GM23248 (cell line): ENCODE results near the gene SESTD1. TPM values are rescaled to one million over a fixed set of nuclear protein-coding genes. Genes with fewer than 3 reads are reported as not detected.

Source experiments
- DNase-seq: peaks from one replicate; pipeline ENCODE4 v3.0.0-alpha.2; 2015
- H2AFZ ChIP-seq: fragments of 200-600 bp; sonication (generic); 2 replicates; pipeline ENCODE4 v1.6.1; 2016; ENCODE audit warnings: antibody characterized with exemption
- H3F3A ChIP-seq: fragments of 200-600 bp; sonication (generic); 2 replicates; pipeline ENCODE4 v1.6.1; 2016; ENCODE audit warnings: mild to moderate bottlenecking, antibody characterized with exemption, mixed run types; ENCODE audit not compliant: insufficient read depth
- H3K27ac ChIP-seq: fragments of 200-600 bp; sonication (generic); 2 replicates; pipeline ENCODE4 v1.5.1; 2016; ENCODE audit warnings: mild to moderate bottlenecking
- H3K27me3 ChIP-seq: fragments of 200-600 bp; sonication (generic); replicated peaks from 2 replicates; pipeline ENCODE4 v1.6.1; 2016; ENCODE audit warnings: mild to moderate bottlenecking; ENCODE audit not compliant: insufficient read depth
- H3K36me3 ChIP-seq: fragments of 200-600 bp; sonication (generic); 2 replicates; pipeline ENCODE4 v1.6.1; 2016; ENCODE audit warnings: low read depth, mild to moderate bottlenecking
- H3K4me1 ChIP-seq: fragments of 200-600 bp; sonication (generic); 2 replicates; pipeline ENCODE4 v1.6.1; 2016; ENCODE audit warnings: mild to moderate bottlenecking; ENCODE audit not compliant: insufficient read depth
- H3K4me2 ChIP-seq: fragments of 200-600 bp; sonication (generic); one replicate; pipeline ENCODE4 v1.6.1; 2016; ENCODE audit warnings: mild to moderate bottlenecking; ENCODE audit not compliant: unreplicated experiment
- H3K4me3 ChIP-seq: fragments of 200-600 bp; sonication (generic); 2 replicates; pipeline ENCODE4 v1.5.1; 2016; ENCODE audit warnings: mild to moderate bottlenecking
- H3K79me2 ChIP-seq: fragments of 200-600 bp; sonication (generic); 2 replicates; pipeline ENCODE4 v1.6.1; 2016; ENCODE audit warnings: mild to moderate bottlenecking; ENCODE audit not compliant: insufficient read depth
- H3K9ac ChIP-seq: fragments of 200-600 bp; sonication (generic); 2 replicates; pipeline ENCODE4 v1.6.1; 2016; ENCODE audit warnings: mild to moderate bottlenecking
- H3K9me2 ChIP-seq: fragments of 200-600 bp; sonication (generic); 2 replicates; pipeline ENCODE4 v1.6.1; 2016; ENCODE audit warnings: mixed run types, mild to moderate bottlenecking, moderate library complexity; ENCODE audit not compliant: insufficient read depth
- H3K9me3 ChIP-seq: fragments of 200-600 bp; sonication (generic); one replicate; pipeline ENCODE4 v1.6.1; 2017; ENCODE audit warnings: low read depth
- H4K20me1 ChIP-seq: fragments of 200-600 bp; sonication (generic); 2 replicates; pipeline ENCODE4 v1.6.0; 2016; ENCODE audit not compliant: insufficient read depth
- EZH2 ChIP-seq: fragments of 200-600 bp; sonication (generic); IDR thresholded peaks from 2 replicates; pipeline ENCODE4 v1.6.1; 2018; ENCODE audit warnings: antibody characterized with exemption, mild to moderate bottlenecking; ENCODE audit not compliant: insufficient read depth, poor library complexity, severe bottlenecking
- EZH2phosphoT487 ChIP-seq: fragments of 200-600 bp; sonication (generic); IDR thresholded peaks from 2 replicates; pipeline ENCODE4 v1.6.1; 2018; ENCODE audit warnings: antibody characterized with exemption, moderate library complexity, mild to moderate bottlenecking, low read depth; ENCODE audit not compliant: insufficient read depth
- WGBS, 2 experiments: methylation state at CpG; one replicate each; pipeline ENCODE4 v1.1.6; 2015 to 2017; ENCODE audit warnings: low lambda C conversion rate in 2 of 2, low coverage in 1 of 2; ENCODE audit errors: missing lambda C conversion rate in 2 of 2; 5-methylcytosine and 5-hydroxymethylcytosine counted together
- in situ Hi-C: fragments of 300-500 bp; cut with MboI; formaldehyde crosslinking; loops from 2 replicates; pipeline ENCODE4 v1.15.0; 2020
- polyA plus RNA-seq: library from polyadenylated mRNA; unstranded; fragments of >200 nt; fragmentation: Nextera tagmentation; extraction: Ambion mirVana; gene quantifications from 2 replicates; pipeline ENCODE4 v1.2.1, GENCODE V29; 2016
- total RNA-seq: library from RNA; depleted of rRNA; stranded (reverse); fragments of >200 nt; shearing (Covaris generic); gene quantifications from 2 replicates; pipeline ENCODE4 v1.2.3, GENCODE V29; 2014

Gene SESTD1
- total and polyA plus RNA-seq, 2 experiments from 2014 or later: 22.5 to 77.1 TPM

DNA sequence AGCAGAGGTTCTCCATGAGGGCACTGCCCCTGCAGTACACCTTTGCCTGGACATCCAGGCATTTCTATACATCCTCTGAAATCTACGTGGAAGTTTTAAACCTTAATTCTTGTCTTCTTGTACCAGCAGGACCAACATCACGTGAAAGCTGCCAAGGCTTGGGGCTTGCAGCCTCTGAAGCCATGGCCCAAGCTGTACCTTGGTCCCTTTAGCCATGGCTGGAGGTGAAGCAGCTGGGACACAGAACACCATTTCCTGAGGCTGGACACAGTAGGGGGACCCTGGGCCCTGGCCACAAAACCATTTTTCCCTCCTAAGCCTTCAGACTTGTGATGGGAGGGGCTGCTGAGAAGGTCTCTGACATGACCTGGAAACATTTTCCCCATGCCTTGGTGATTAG lies 181.9 kb downstream of the SESTD1 start:
- H3K27ac ChIP-seq: no peak overlapping the region
- TF ChIP-seq EZH2 (no peak), EZH2phosphoT487 (no peak)
- H4K20me1 ChIP-seq: no peaks in the 10 kb centered on the region
- no peak for DNase-seq
- H3K9ac ChIP-seq: no peak overlapping the region
- in situ Hi-C loops: no loop called here
- no peaks in the 10 kb centered on the region for H3F3A ChIP-seq
- H3K4me2 ChIP-seq: no peak overlapping the region
- no peaks in the 10 kb centered on the region for H3K79me2 ChIP-seq
- WGBS, 2 experiments: 33 to 41% methylated on average over 2 of the region's 2 CpGs
- no peaks in the 10 kb centered on the region for H3K4me1 ChIP-seq
- H3K4me3 ChIP-seq: no peak overlapping the region
- no peaks in the 10 kb centered on the region for H3K27me3 ChIP-seq
- H3K9me3 ChIP-seq: no peaks in the 10 kb centered on the region
- H3K9me2 ChIP-seq: no peaks in the 10 kb centered on the region
- H2AFZ ChIP-seq: no peak overlapping the region
- no peaks in the 10 kb centered on the region for H3K36me3 ChIP-seq

DNA sequence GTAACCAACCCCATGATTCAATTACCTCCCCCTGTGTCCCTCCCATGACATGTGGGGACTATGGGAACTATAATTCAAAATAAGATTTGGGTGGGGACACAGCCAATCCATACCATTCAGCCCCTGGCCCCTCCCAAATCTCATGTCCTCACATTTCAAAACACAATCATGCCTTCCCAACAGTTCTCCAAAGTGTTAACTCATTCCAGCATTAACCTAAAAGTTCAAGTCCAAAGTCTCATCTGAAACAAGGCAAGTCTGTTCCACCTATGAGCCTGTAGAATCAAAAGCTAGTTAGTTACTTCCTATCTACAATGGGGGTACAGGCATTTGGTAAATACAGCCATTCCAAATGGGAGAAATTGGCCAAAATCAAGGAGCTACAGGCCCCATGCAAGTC lies 182.7 kb downstream of the SESTD1 start:
- Histone ChIP-seq H3K4me1 (no peaks in the 10 kb centered on the region), H2AFZ (no peak overlapping the region), H3K36me3 (no peaks in the 10 kb centered on the region), H3K9me2 (no peaks in the 10 kb centered on the region), H3K27ac (no peak overlapping the region), H4K20me1 (no peaks in the 10 kb centered on the region), H3K9me3 (no peaks in the 10 kb centered on the region), H3K4me3 (no peak overlapping the region), H3K79me2 (no peaks in the 10 kb centered on the region), H3K27me3 (no peaks in the 10 kb centered on the region), H3F3A (no peaks in the 10 kb centered on the region), H3K4me2 (no peak overlapping the region), H3K9ac (no peak overlapping the region)
- TF ChIP-seq EZH2 (no peak), EZH2phosphoT487 (no peak)
- in situ Hi-C loops: no loop called here
- no peak for DNase-seq

DNA sequence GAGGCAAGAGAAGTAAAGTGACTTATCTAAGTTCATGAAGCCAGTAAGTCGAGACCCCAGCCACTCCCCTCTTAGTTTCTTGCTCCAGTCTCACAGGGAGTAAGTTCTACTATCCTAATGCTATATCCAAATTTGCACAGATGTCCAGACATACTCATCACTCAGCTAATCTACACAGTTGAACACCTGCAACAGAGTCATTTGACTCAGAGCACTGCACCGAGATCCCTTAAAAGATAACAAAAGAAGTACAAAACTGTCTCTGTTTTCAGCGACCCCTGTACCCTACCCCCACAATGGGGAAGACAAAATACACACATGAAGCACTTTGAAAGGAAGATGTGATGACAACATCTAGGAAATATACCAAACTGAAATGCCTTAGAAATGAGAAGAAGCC lies 192.1 kb downstream of the SESTD1 start:
- Histone ChIP-seq H4K20me1 (no peaks in the 10 kb centered on the region), H3K4me3 (no peak overlapping the region), H3K79me2 (no peaks in the 10 kb centered on the region), H3K9me3 (no peaks in the 10 kb centered on the region), H3K4me2 (no peak overlapping the region), H3K9me2 (no peaks in the 10 kb centered on the region), H3F3A (no peaks in the 10 kb centered on the region), H3K9ac (no peak overlapping the region), H2AFZ (no peak overlapping the region), H3K36me3 (no peaks in the 10 kb centered on the region), H3K27me3 (no peaks in the 10 kb centered on the region), H3K4me1 (no peaks in the 10 kb centered on the region), H3K27ac (no peak overlapping the region)
- DNase-seq: no peak
- in situ Hi-C loops: no loop called here
- 22 to 23% methylated on average over 3 of the region's 3 CpGs for WGBS, 2 experiments
- TF ChIP-seq EZH2phosphoT487 (no peak), EZH2 (no peak)

GRCh38 chr2:179071810-179072355 lies 192.7 kb downstream of the SESTD1 start:
- no peaks in the 10 kb centered on the region for H3K79me2 ChIP-seq
- TF ChIP-seq EZH2 (no peak), EZH2phosphoT487 (no peak)
- H3K9me2 ChIP-seq: no peaks in the 10 kb centered on the region
- H3K4me2 ChIP-seq: no peak overlapping the region
- 21 to 25% methylated on average over 3 of the region's 3 CpGs for WGBS, 2 experiments
- no peak overlapping the region for H3K9ac ChIP-seq
- no peaks in the 10 kb centered on the region for H3K27me3 ChIP-seq
- no peaks in the 10 kb centered on the region for H3K9me3 ChIP-seq
- H3K27ac ChIP-seq: no peak overlapping the region
- in situ Hi-C loops: no loop called here
- H3K4me1 ChIP-seq: no peaks in the 10 kb centered on the region
- H3K36me3 ChIP-seq: no peaks in the 10 kb centered on the region
- H3K4me3 ChIP-seq: no peak overlapping the region
- no peak overlapping the region for H2AFZ ChIP-seq
- H3F3A ChIP-seq: no peaks in the 10 kb centered on the region
- DNase-seq: no peak
- H4K20me1 ChIP-seq: no peaks in the 10 kb centered on the region

DNA sequence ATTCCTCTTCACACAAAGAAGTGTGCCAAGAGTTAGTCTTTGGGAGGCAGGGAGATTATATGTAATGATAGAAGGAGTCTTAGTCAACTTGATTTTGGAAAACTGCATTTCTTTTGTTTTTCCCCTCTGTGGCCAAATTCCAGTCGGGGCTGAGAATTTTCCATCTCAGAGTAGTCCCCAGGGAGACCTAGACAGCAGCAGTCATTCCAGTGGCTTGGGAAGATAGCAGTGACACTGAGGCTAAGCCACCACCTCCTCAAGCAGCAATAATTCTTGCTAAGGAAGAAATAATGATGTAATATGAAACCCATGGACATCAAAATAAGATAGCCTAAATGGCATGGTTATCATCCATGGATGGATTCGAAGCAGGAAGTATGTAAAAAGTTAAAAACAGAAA lies 193.7 kb downstream of the SESTD1 start:
- Histone ChIP-seq H3K4me1 (no peaks in the 10 kb centered on the region), H3K9me2 (no peaks in the 10 kb centered on the region), H3K9me3 (no peaks in the 10 kb centered on the region), H4K20me1 (no peaks in the 10 kb centered on the region), H3K4me2 (no peak overlapping the region), H2AFZ (no peak overlapping the region), H3K27ac (no peak overlapping the region), H3K79me2 (no peaks in the 10 kb centered on the region), H3F3A (no peaks in the 10 kb centered on the region), H3K4me3 (no peak overlapping the region), H3K9ac (no peak overlapping the region), H3K27me3 (no peaks in the 10 kb centered on the region), H3K36me3 (no peaks in the 10 kb centered on the region)
- DNase-seq: no peak
- WGBS, 2 experiments: 49 to 51% methylated on average over 2 of the region's 2 CpGs
- TF ChIP-seq EZH2phosphoT487: no peak
- TF ChIP-seq EZH2: no peak
- in situ Hi-C loops: no loop called here
